HepG2 (cell line): ENCODE data around the gene VAMP5. TPM values are rescaled to one million over a fixed set of nuclear protein-coding genes. Genes with fewer than 3 reads are reported as not detected.

ENCODE experiments used
- ATAC-seq: fragments of 200-7000 bp; cut with Tn5 transposase; 3 replicates; pipeline ENCODE4 v1.9.1; 2020; ENCODE audit warnings: mild to moderate bottlenecking, moderate library complexity
- BruUV-seq: library from RNA; stranded (reverse); fragments of 400-500 nt; replicated peaks from 2 replicates; lab custom pipeline; 2021; lab: Mats Ljungman, UMichigan
- CTCF ChIA-PET: fragments of 300-600 bp; formaldehyde crosslinking; extraction: SDS; loops from one replicate; lab custom pipeline; 2021; ENCODE audit warnings: low total read pairs, inconsistent platforms, low intra/inter-chr PET ratio; lab: Yijun Ruan, JAX
- POLR2A ChIA-PET: fragments of 350-600 bp; sonication (Branson Sonifier 250); formaldehyde crosslinking; loops from one replicate; lab custom pipeline; 2020; ENCODE audit warnings: antibody characterized with exemption, inconsistent platforms; lab: Yijun Ruan, JAX
- DNase-seq: peaks from one replicate; pipeline ENCODE4 v3.0.0-alpha.2; 2015; ENCODE audit warnings: low spot score
- FAIRE-seq: peaks from 3 replicates; lab custom pipeline; 2011; peaks lifted over from hg19 to GRCh38; lab: Jason Lieb, UNC
- H2AFZ ChIP-seq: one replicate; pipeline ENCODE4 v1.6.1; 2011; ENCODE audit warnings: low read length, inconsistent platforms
- H3K27ac ChIP-seq: fragments of 300-600 bp; 3 replicates; pipeline ENCODE4 v1.8.0; 2011; ENCODE audit warnings: mixed run types, mild to moderate bottlenecking, mixed read lengths, low read length, inconsistent platforms; ENCODE audit not compliant: insufficient read depth; ENCODE audit errors: extremely low read length
- H3K27me3 ChIP-seq, 2 experiments: fragments of 200-600 bp in 1 of 2; 2 replicates in 1 of 2; 3 replicates in 1 of 2; pipeline versions ENCODE4 v1.6.0 to v1.8.0; 2011; ENCODE audit warnings: low read length in 2 of 2, mild to moderate bottlenecking in 2 of 2, moderate library complexity in 2 of 2, inconsistent platforms in 1 of 2; ENCODE audit not compliant: insufficient read depth in 2 of 2, control insufficient read depth in 1 of 2
- H3K36me3 ChIP-seq, 2 experiments: fragments of 200-600 bp in 1 of 2; replicated peaks in 1 of 2; 2 replicates in 1 of 2; 3 replicates in 1 of 2; pipeline versions ENCODE4 v1.5.1 to v1.8.0; 2011; ENCODE audit warnings: low read length in 2 of 2, inconsistent platforms in 1 of 2; ENCODE audit not compliant: insufficient read depth in 2 of 2, control insufficient read depth in 1 of 2
- H3K4me1 ChIP-seq: 2 replicates; pipeline ENCODE4 v1.5.1; 2012; ENCODE audit warnings: low read length, inconsistent platforms; ENCODE audit not compliant: insufficient read depth
- H3K4me2 ChIP-seq: 2 replicates; pipeline ENCODE4 v1.6.0; 2011; ENCODE audit warnings: low read depth, low read length, inconsistent platforms
- H3K4me3 ChIP-seq, 3 experiments: fragments of 200-600 bp in 1 of 3; sonication (generic), shearing (Covaris generic) in 1 of 3; replicated peaks in 1 of 3; 2 replicates each; pipeline ENCODE4 v1.5.1; 2011 to 2016; ENCODE audit warnings: low read length in 3 of 3, inconsistent platforms in 2 of 3, low read depth in 2 of 3, mild to moderate bottlenecking in 2 of 3, control low read depth in 1 of 3, mixed read lengths in 1 of 3; ENCODE audit not compliant: insufficient read depth in 1 of 3
- H3K79me2 ChIP-seq: one replicate; pipeline ENCODE4 v1.6.1; 2011; ENCODE audit warnings: low read length, inconsistent platforms; ENCODE audit not compliant: insufficient read depth
- H3K9ac ChIP-seq: 2 replicates; pipeline ENCODE4 v1.6.0; 2011; ENCODE audit warnings: mild to moderate bottlenecking, low read depth, low read length, inconsistent platforms; ENCODE audit not compliant: insufficient read depth
- H3K9me3 ChIP-seq: 2 replicates; pipeline ENCODE4 v1.5.1; 2012; ENCODE audit warnings: mild to moderate bottlenecking, low read length
- H4K20me1 ChIP-seq: 2 replicates; pipeline ENCODE4 v1.6.0; 2011; ENCODE audit warnings: inconsistent platforms, mild to moderate bottlenecking, low read length, moderate library complexity; ENCODE audit not compliant: insufficient read depth
- ATF7 ChIP-seq, 2 experiments: fragments of 450-650 bp in 1 of 2; sonication (generic) in 1 of 2; formaldehyde crosslinking in 1 of 2; IDR thresholded peaks; 2 replicates each; pipeline versions ENCODE4 v1.4.0 to v1.6.1; 2016 to 2020; ENCODE audit warnings: antibody characterized with exemption in 1 of 2, mild to moderate bottlenecking in 1 of 2, missing genetic modification reagents in 1 of 2
- CCAR2 ChIP-seq: fragments of 200-400 bp; formaldehyde crosslinking; optimal IDR thresholded peaks from 2 replicates; pipeline ENCODE3; 2018; ENCODE audit warnings: low read depth, mild to moderate bottlenecking, low read length, moderate library complexity
- FOXA3 ChIP-seq: IDR thresholded peaks from 2 replicates; pipeline ENCODE4 v1.6.1; 2016; ENCODE audit warnings: missing genetic modification reagents, missing compliant biosample characterization
- PAF1 ChIP-seq: IDR thresholded peaks from 2 replicates; pipeline ENCODE4 v1.6.1; 2016; ENCODE audit warnings: missing genetic modification reagents, missing compliant biosample characterization
- RARA ChIP-seq: IDR thresholded peaks from 2 replicates; pipeline ENCODE4 v1.6.1; 2016; ENCODE audit warnings: missing genetic modification reagents, missing compliant biosample characterization
- TBP ChIP-seq: sonication (generic); formaldehyde crosslinking; IDR thresholded peaks from 2 replicates; pipeline ENCODE4 v1.5.0; 2020; ENCODE audit warnings: missing genetic modification reagents
- YEATS2 ChIP-seq: sonication (generic); formaldehyde crosslinking; IDR thresholded peaks from 2 replicates; pipeline ENCODE4 v1.4.0; 2020; ENCODE audit warnings: missing genetic modification reagents, borderline replicate concordance
- ZFP41 ChIP-seq: sonication (generic); formaldehyde crosslinking; IDR thresholded peaks from 2 replicates; pipeline ENCODE4 v1.4.0; 2020; ENCODE audit warnings: mild to moderate bottlenecking, missing genetic modification reagents, borderline replicate concordance
- ZNF143 ChIP-seq: sonication (generic); formaldehyde crosslinking; IDR thresholded peaks from 2 replicates; pipeline ENCODE4 v1.4.0; 2020; ENCODE audit warnings: missing genetic modification reagents
- ZNF253 ChIP-seq: sonication (generic); formaldehyde crosslinking; IDR thresholded peaks from 2 replicates; pipeline ENCODE4 v1.8.0; 2022; ENCODE audit warnings: mild to moderate bottlenecking, missing genetic modification reagents, borderline replicate concordance
- ZNF260 ChIP-seq: sonication (generic); formaldehyde crosslinking; IDR thresholded peaks from 2 replicates; pipeline ENCODE4 v1.4.0; 2020; ENCODE audit warnings: missing genetic modification reagents, low read depth, mild to moderate bottlenecking, borderline replicate concordance
- ZNF563 ChIP-seq: sonication (generic); formaldehyde crosslinking; IDR thresholded peaks from 2 replicates; pipeline ENCODE4 v1.8.0; 2022; ENCODE audit warnings: mild to moderate bottlenecking, moderate library complexity, missing genetic modification reagents
- WGBS: methylation state at CpG from one replicate; pipeline ENCODE4 v1.1.6; 2017; ENCODE audit warnings: low lambda C conversion rate; 5-methylcytosine and 5-hydroxymethylcytosine counted together
- in situ Hi-C: cut with HindIII; loops from 2 replicates; pipeline ENCODE4 v1.10.0; 2017; ENCODE audit warnings: low pct_unique_long_range_greater_than_20kb; ENCODE audit not compliant: extremely low pct_ligation_motif_present
- intact Hi-C: fragments of 100-400 bp; cut with micrococcal nuclease; formaldehyde crosslinking; loops from one replicate; pipeline ENCODE4 v1.10.0; 2022; ENCODE audit not compliant: unreplicated experiment
- polyA plus RNA-seq, 8 experiments: library from polyadenylated mRNA; depleted of rRNA in 3 of 8; stranded (reverse) in 7 of 8; unstranded in 1 of 8; fragments of >200 nt; fragmentation: Illumina TruSeq in 4 of 8; extraction: Trizol in 4 of 8; gene quantifications; 2 replicates each; pipeline versions ENCODE4 v1.2.1 to v1.2.3, GENCODE V29; 2011 to 2016; ENCODE audit warnings: low read depth in 4 of 8, missing spikeins in 1 of 8, mixed read lengths in 1 of 8; ENCODE audit not compliant: insufficient read depth in 1 of 8
- total RNA-seq, 5 experiments: library from RNA; depleted of rRNA; stranded (reverse); fragments of >200 nt; fragmentation: Illumina TruSeq; extraction: Trizol; gene quantifications; 2 replicates each; pipeline ENCODE4 v1.2.3, GENCODE V29; 2016; ENCODE audit warnings: low read depth in 1 of 5
- TF ChIP-seq, protein P1 (sequence below): IDR thresholded peaks from 2 replicates; pipeline ENCODE4 v1.6.1; 2016; ENCODE audit warnings: control low read depth
- TF ChIP-seq, protein P2 (sequence below): IDR thresholded peaks from 2 replicates; pipeline ENCODE4 v1.6.1; 2016; ENCODE audit warnings: low read depth, control low read depth
- TF ChIP-seq, protein P3 (sequence below): sonication (generic); formaldehyde crosslinking; IDR thresholded peaks from 2 replicates; pipeline ENCODE4 v1.5.1; 2020; ENCODE audit warnings: mild to moderate bottlenecking, missing genetic modification reagents
- TF ChIP-seq, protein P4 (sequence below): sonication (generic); formaldehyde crosslinking; IDR thresholded peaks from 2 replicates; pipeline ENCODE4 v1.4.0; 2020; ENCODE audit warnings: low read depth, mild to moderate bottlenecking, missing genetic modification reagents

VAMP5 gene
- total and polyA plus RNA-seq, 2 of the 13 experiments (the other 11 are each of a cell fraction or from before 2014, with no cell fraction given) = 7.2 to 56.7 TPM

DNA sequence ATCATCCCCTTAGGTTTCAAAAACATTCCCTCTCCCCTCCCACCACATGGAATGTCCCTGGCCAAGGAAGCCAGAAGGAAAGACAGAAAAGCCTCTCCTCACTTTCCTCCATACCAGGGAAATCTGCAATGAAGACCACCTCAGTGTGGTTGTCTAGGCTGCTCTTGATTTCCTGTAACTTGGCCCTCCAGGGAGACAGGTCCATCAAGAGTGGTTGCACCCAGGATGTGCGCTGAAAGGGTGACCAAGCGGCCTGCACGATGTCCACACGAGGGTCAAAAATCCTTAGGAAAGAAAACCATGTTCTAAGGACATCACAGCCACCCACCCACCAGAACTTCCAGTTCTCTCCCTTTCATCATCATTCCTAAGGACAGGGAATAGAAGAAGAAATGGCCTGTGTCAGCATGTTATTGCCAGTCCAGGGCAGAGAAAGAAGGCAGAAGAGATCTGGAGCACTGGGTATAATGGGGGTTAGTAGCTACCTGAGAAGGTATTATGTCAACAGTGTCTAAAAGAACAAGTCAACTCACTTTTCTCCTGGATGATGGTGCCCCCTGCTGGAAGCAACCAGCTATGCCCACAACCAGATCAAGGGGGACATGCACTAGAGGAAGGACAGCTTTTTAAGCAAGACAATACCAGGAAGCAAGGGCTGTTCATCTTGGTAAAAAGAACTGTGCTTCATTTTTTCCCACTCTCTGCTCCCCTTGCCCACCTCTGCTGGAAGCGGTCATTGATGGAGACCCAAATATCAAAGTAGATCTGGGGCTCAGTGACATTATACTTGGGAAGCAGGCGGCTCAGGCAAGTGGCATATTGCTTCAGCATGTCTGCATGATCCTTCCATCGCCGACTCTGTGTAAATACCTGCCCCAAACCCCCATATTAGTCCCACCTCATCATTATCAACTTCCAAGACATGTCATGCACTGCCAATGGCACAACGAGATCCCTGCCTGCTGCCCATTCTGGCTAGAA lies 32.2 kb upstream of the VAMP5 start:
- Histone ChIP-seq H3K9ac (no peak overlapping the region), H3K4me1 (peaks cover 4% of the 10 kb centered on the region), H3K4me2 (no peak overlapping the region), H3K27ac (no peak overlapping the region), H3K4me3 (no peak overlapping the region), H3K27me3 (no peaks in the 10 kb centered on the region), H3K79me2 (peaks cover 5% of the 10 kb centered on the region), H2AFZ (no peak overlapping the region), H3K9me3 (no peaks in the 10 kb centered on the region), H3K36me3 (peaks cover 49 to 76% of the 10 kb centered on the region in 2 experiments), H4K20me1 (peaks cover 8% of the 10 kb centered on the region)
- POLR2A ChIA-PET = interaction anchor here (0.6 to 20.8 kb wide), 19 partner anchors 9 to 224 kb away, joined by 3 to 645 read pairs (median 4); partner anchors contain the start of genes C2orf68, ELMOD3, GGCX and MAT2A
- WGBS = 89% methylated on average over 9 of the region's 9 CpGs
- in situ Hi-C loops = loop anchor here (5.0 kb wide), 2 partner anchors 130 to 160 kb away; no protein-coding TSS in a partner anchor
- peak; percentile 57 for ATAC-seq
- peak; percentile 98 for FAIRE-seq
- no TSS peak for BruUV-seq
- CTCF ChIA-PET = interaction anchor here (1.3 to 4.8 kb wide), 3 partner anchors 13 to 161 kb away, joined by 5 to 45 read pairs (median 41); partner anchors contain the start of gene MAT2A
- peak; percentile 83 for DNase-seq
- intact Hi-C loops = loop anchor here (1.0 to 5.0 kb wide), 5 partner anchors 132 to 252 kb away; partner anchors contain the start of genes ELMOD3, RETSAT and TGOLN2
- TF ChIP-seq ZNF143 (CRISPR knock-in tag) (no peak), ZFP41 (CRISPR knock-in tag) (no peak), YEATS2 (CRISPR knock-in tag) (peak; percentile 35; the same call in 1 of the 2 replicates), PAF1 (CRISPR knock-in tag) (no peak), ZNF253 (CRISPR knock-in tag) (no peak), FOXA3 (CRISPR knock-in tag) (peak; percentile 72), CCAR2 (no peak), RARA (0 out of 2 replicates have a peak, but pooled peaks have one; percentile 10), TBP (CRISPR knock-in tag) (no peak), ATF7 (IDR thresholded peaks at IDR 0.05) (no peak), ATF7 (CRISPR knock-in tag; IDR thresholded peaks at IDR 0.05) (no peak), ZNF563 (no peak), ZNF260 (CRISPR knock-in tag) (no peak)
- TF ChIP-seq, protein P1, sequence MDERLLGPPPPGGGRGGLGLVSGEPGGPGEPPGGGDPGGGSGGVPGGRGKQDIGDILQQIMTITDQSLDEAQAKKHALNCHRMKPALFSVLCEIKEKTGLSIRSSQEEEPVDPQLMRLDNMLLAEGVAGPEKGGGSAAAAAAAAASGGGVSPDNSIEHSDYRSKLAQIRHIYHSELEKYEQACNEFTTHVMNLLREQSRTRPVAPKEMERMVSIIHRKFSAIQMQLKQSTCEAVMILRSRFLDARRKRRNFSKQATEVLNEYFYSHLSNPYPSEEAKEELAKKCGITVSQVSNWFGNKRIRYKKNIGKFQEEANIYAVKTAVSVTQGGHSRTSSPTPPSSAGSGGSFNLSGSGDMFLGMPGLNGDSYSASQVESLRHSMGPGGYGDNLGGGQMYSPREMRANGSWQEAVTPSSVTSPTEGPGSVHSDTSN = no peak
- TF ChIP-seq, protein P2, sequence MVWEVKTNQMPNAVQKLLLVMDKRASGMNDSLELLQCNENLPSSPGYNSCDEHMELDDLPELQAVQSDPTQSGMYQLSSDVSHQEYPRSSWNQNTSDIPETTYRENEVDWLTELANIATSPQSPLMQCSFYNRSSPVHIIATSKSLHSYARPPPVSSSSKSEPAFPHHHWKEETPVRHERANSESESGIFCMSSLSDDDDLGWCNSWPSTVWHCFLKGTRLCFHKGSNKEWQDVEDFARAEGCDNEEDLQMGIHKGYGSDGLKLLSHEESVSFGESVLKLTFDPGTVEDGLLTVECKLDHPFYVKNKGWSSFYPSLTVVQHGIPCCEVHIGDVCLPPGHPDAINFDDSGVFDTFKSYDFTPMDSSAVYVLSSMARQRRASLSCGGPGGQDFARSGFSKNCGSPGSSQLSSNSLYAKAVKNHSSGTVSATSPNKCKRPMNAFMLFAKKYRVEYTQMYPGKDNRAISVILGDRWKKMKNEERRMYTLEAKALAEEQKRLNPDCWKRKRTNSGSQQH (CRISPR knock-in tag) = 0 out of 2 replicates have a peak, but pooled peaks have one; percentile 51
- TF ChIP-seq, protein P3, sequence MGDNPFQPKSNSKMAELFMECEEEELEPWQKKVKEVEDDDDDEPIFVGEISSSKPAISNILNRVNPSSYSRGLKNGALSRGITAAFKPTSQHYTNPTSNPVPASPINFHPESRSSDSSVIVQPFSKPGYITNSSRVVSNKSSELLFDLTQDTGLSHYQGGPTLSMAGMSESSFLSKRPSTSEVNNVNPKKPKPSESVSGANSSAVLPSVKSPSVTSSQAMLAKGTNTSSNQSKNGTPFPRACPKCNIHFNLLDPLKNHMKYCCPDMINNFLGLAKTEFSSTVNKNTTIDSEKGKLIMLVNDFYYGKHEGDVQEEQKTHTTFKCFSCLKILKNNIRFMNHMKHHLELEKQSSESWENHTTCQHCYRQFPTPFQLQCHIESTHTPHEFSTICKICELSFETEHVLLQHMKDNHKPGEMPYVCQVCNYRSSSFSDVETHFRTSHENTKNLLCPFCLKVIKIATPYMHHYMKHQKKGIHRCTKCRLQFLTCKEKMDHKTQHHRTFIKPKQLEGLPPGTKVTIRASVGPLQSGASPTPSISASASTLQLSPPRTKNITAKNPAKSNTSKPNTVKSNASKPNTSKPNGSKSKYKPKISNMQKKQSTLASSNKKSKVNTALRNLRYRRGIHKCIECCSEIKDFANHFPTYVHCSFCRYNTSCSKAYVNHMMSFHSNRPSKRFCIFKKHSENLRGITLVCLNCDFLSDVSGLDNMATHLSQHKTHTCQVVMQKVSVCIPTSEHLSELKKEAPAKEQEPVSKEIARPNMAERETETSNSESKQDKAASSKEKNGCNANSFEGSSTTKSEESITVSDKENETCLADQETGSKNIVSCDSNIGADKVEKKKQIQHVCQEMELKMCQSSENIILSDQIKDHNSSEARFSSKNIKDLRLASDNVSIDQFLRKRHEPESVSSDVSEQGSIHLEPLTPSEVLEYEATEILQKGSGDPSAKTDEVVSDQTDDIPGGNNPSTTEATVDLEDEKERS (CRISPR knock-in tag) = no peak
- TF ChIP-seq, protein P4, sequence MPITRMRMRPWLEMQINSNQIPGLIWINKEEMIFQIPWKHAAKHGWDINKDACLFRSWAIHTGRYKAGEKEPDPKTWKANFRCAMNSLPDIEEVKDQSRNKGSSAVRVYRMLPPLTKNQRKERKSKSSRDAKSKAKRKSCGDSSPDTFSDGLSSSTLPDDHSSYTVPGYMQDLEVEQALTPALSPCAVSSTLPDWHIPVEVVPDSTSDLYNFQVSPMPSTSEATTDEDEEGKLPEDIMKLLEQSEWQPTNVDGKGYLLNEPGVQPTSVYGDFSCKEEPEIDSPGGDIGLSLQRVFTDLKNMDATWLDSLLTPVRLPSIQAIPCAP (CRISPR knock-in tag) = no peak
